Measurements from ENCODE around the gene CEP170B. TPM values are rescaled to one million over a fixed set of nuclear protein-coding genes. Genes with fewer than 3 reads are reported as not detected.

The CEP170B gene
- total RNA-seq, 1 experiment from 2014 or later: 13.6 TPM

DNA sequence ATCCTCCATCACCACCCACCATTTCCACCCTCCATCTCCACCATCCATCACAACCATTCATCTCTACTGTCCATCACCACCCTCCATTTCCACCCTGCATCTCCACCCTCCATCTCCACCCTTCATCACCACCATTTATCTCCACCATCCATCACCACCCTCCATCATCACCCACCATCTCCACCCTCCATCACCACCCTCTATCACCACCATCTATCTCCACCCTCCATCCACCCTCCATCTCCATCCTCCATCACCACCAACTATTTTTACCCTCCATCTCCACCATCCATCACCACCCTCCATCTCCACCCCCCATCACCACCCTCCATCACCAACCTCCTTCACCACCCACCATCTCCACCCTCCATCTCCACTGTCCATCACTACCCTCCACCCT is 4.7 kb upstream of the CEP170B start:
- DNase-seq: no peak
- H3K4me3 ChIP-seq: no peak overlapping the region
- no peaks in the 10 kb centered on the region for H3K27me3 ChIP-seq
- no peaks in the 10 kb centered on the region for H3K36me3 ChIP-seq
- H3K9me3 ChIP-seq: no peaks in the 10 kb centered on the region

DNA sequence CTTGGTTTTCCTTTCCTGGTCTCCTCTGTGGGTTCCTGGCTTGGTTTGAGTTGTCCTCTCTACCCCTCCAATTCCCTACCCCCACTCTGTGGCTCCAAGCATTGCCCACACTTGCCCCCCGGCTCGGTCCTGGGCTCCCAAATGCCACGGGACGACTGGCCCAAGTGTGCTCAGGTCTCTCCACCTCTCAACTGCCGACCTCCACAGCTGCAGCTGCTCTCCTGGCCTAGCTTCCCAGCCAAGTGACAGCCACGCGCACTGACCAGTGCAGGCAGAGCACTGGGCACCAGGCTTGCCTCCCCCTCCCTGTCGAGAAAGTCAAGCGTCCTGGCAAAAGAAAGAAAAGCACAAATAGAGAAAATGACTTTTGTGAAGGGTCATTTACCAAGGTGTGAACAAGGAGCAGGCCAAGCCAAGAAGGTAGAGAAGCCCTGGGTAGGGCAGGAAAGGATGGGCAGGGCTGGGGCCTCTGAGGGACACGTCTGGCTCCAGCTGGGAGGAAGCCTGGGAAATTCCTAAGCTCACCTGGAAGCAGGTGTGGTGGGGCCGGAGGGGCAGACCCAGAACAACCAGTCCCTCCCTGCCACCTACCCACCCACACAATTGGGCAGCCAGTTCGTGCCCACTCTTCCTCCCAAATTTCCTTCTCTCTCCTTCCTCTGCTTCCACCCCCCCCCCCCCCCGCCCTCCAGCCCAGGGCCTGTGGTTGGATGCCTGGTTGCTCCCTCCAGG is 1.8 kb upstream of the CEP170B start:
- DNase-seq: no peak
- no peaks in the 10 kb centered on the region for H3K9me3 ChIP-seq
- H3K27me3 ChIP-seq: no peaks in the 10 kb centered on the region
- H3K36me3 ChIP-seq: no peaks in the 10 kb centered on the region; the same call in 1 of the 2 replicates
- H3K4me3 ChIP-seq: no peak overlapping the region

DNA sequence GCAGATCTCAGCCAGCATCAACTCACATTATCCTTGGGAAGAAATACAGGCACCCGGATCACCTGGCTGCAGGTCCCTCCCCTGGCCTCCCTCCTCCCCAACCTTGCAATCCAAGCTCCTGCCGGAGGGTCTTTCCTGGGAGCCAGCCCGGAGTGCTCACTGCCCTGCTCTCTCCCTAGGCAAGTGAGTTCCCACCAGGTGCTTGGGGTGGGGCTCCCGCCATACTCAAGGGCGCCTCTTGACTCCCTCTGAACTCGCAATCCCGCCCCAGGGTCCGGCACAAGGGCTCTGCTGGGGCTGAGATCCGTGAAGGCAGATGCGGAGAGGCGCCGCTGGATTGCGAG is 1.2 kb upstream of the CEP170B start:
- H3K4me3 ChIP-seq: no peak overlapping the region; the same call in 1 of the 2 replicates
- H3K36me3 ChIP-seq: no peaks in the 10 kb centered on the region; the same call in 1 of the 2 replicates
- no peak for DNase-seq
- no peaks in the 10 kb centered on the region for H3K9me3 ChIP-seq
- no peaks in the 10 kb centered on the region for H3K27me3 ChIP-seq

DNA sequence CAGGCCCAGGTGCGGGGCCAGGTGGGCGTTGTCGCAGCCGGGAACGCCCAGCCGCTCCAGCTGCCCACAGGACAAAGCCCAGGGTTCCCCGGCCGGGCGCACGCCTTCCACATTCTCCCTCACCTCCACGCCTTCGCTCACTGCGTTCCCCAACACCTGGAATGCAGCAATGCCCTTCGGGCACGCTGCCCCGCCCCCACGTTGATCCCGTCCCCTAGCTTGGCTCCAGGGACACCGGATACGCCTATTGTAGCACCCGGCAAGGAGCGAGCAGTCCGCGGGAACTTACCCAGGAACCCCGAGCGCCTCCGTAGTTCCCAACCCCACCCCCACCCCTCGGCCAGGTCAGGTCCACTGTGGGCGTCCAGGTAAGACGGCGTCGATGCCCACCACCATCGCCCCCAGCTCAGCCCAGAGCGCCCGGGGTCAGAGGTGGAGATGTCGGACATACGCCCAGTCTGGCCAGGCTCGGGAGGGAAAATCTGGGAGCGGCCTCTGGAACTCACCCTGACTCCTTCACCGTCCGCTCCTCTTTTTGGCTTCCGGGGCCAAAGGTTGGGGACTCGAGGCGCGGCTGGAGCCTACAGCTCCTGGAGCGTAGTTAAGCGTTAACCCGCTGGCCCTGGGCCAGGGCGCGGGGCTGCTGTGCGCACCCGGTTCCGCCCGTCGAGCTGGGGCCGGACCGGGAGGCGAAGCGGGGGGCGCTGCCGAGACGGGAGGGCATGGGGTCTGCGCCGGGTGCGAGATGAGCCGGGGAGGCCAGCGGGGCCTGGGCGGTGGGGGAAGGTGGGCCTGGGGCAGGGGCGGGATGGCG is 594 bp upstream of the CEP170B start:
- Histone ChIP-seq H3K36me3 (no peaks in the 10 kb centered on the region; the same call in 1 of the 2 replicates), H3K27me3 (no peaks in the 10 kb centered on the region), H3K9me3 (no peaks in the 10 kb centered on the region), H3K4me3 (peak overlapping the region; percentile 52)
- DNase-seq: peak; percentile 36

DNA sequence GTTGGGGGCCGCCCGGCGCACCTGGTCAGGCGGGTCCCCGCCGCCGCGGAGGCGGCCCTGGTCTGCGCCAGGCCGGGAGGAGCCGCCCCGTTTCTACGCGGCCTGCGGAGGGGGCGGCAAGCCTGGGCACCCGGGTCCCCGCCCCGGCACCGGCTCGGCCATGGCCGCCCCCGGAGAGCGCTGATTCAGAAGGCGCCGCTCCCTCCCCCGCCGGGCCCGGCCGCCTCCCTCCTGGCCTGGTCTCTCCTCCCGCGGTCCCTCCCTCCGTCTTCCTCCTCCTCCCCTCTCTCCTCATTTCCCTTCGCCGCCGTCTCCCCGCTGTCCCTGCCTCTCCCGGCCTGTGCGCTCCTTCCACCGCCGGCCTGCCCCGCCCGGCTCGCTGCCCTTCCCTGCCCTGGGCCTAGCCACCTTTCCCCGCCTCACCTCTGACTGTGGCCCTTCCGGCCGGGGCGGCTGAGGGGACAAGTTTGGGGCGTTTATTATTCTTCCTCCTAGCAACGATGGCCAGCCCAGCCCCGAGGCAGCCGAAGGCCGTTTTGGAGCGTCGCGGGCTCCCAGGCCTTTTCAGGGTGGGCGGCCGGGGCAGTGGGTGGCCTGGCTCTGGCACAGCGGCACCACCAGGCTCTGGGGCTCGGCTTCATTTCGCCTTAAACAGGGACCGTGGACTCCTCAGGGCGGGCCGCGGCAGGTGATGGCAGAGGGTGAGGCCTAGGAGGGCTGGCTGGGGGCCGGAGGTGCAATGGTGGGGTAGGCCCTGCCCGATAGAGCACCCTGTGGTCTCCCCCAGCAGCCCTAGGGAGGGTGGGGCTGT is 768 bp downstream of the CEP170B start:
- Histone ChIP-seq H3K9me3 (no peaks in the 10 kb centered on the region), H3K27me3 (no peaks in the 10 kb centered on the region), H3K36me3 (no peaks in the 10 kb centered on the region; the same call in 1 of the 2 replicates), H3K4me3 (peak overlapping the region; percentile 70)
- DNase-seq: peak; percentile 80

DNA sequence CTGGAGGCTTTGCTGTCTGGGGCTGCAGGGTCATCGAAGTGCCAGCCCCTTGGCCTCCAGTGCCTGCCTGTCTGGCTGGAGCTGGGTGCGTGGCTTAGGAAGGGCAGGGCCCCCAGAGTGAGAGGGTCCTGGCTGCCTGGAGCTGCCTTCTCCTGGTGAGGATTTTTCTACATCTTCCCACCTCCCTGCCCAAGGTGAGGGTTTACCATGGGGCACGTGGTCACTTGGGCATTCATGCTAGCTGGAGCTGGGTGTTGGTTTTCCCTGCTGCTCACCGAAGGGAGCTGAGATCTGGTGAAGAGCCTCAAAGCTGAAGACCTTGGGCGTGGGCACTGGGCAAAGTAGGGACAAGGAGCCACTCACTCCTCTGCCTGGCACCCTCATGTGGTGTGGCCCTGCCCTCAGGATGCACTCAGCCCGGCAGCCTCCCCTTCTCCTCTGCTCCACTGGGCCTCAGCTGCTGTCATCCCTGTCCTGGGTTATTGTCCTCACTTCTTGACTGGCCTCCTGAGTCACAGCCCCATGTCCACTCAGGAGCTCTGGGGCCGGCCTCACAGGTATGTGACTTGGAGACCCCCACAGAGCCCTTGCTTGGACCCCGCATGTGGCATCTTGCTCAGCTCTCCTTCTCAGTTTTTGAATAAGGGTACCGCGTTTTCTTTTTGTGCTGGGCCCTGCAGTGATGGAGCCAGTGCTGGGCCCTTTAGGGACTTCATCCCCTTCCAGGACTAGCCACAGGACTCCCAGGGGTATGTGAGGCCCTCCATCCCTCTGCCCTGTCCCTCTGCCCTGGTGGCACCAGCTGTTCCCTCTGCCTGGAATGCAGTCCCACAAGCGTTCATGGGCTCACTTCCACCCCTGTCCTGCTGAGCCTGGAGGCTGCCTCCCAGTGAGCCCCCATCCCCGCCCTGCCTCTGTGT is 1.6 kb downstream of the CEP170B start:
- no peaks in the 10 kb centered on the region for H3K9me3 ChIP-seq
- H3K36me3 ChIP-seq: no peaks in the 10 kb centered on the region; the same call in 1 of the 2 replicates
- H3K27me3 ChIP-seq: no peaks in the 10 kb centered on the region
- H3K4me3 ChIP-seq: peak overlapping the region; percentile 70
- DNase-seq: peak; percentile 17

DNA sequence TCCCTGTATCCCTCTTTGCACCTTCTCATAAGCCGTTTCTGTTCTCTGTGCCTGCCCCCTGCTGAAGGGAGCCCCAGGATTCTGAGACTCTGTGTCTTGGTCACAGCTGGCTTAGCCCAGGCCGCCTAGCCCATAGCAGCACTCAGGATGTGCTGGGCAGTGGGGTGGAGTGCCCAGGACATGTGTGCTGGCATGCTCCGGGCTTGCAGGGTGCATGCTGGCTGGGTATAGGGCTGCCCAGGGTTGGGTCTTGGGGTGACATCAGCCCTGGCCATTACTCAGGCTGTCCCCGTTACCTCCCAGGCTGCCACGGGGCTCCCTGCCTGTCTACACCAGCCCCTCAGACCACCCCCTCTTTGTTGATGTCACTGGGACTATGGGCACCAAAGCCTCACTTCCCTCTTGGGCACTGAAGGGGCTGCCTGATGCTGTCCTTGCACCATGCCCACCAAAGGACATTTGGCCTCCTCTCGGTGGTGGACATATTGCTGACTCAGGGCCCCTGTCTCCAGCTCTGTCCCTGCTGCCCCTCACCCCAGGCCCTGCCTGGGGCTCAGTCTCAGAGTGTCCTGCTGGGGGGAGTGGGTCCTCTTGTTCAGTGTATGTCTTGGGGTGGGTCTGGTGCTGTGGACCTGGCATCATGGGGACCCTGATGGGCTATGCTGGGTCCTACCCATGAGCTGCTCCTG is 2.4 kb downstream of the CEP170B start:
- Histone ChIP-seq H3K9me3 (no peaks in the 10 kb centered on the region), H3K4me3 (no peak overlapping the region), H3K27me3 (no peaks in the 10 kb centered on the region), H3K36me3 (no peaks in the 10 kb centered on the region; the same call in 1 of the 2 replicates)
- DNase-seq: no peak

DNA sequence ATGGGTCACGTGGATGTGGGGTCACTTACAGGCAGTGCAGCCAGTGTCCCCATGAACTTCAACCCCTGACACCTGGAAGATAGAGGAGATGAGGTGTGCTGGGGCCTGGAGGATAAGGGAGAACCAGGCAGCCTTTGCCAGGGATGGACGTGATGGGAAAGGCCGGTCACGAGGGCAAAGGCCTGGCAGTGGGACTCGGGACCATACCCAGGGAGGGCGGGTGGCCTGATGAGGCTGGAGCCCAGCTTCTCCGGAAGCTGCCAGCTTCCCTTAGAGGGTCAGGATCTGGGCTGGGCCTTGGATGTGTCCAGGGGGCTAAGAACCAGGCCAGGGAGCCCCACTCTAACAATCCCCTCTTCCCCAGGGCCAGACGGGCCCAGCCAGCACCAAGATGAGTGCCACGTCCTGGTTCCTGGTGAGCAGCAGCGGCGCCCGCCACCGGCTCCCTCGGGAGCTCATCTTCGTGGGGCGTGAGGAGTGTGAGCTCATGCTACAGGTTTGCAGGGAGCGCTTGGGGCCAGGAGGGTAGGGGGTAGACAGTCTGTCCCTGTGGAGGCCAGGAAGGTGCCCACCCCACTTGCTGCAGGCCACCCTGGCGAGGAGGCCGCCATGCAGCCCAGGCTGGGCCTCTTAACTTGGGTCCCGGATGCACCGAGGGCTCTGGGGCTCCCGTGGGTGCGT is 3.1 kb downstream of the CEP170B start:
- Histone ChIP-seq H3K36me3 (no peaks in the 10 kb centered on the region; the same call in 1 of the 2 replicates), H3K27me3 (no peaks in the 10 kb centered on the region), H3K4me3 (no peak overlapping the region), H3K9me3 (no peaks in the 10 kb centered on the region)
- no peak for DNase-seq

DNA sequence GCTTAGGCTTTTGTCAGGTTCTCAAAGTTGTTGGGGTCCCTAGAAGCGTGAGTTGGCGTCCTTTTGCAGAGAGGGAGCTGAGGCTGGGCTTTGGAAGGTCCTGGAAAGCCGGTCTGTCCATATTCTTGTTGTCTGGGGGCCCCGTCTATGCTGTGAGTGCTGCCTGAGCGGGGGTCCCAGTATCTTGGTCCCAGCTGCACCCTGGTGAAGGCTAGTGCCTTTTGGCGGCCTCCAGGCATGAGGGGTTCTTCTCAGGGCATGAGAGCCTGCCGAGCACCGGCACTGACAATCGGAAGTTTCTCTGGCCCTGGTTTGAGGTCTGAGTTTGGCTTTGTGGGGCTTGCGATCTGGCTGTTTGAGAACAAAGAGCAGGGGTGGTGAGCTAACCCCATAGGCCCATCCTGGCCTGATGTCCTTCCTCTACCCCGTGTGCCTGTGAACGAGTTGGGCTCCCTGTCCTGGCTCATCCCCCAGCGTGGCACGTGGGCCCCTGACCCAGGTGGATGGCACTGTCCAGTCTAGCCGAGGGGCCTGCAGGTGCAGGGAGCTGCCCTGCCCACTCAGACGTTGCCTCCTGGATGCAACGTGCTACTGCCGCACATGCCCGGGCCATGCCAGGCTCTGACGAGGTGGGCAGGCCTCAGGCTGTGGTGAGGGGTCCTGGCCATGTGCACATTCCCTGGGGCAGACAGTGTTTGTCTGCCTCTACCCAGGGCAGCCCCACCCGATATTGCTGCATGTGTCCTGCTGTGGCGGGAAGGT is 3.9 kb downstream of the CEP170B start:
- no peaks in the 10 kb centered on the region for H3K9me3 ChIP-seq
- DNase-seq: no peak
- no peak overlapping the region for H3K4me3 ChIP-seq
- H3K27me3 ChIP-seq: no peaks in the 10 kb centered on the region
- no peaks in the 10 kb centered on the region; the same call in 1 of the 2 replicates for H3K36me3 ChIP-seq

DNA sequence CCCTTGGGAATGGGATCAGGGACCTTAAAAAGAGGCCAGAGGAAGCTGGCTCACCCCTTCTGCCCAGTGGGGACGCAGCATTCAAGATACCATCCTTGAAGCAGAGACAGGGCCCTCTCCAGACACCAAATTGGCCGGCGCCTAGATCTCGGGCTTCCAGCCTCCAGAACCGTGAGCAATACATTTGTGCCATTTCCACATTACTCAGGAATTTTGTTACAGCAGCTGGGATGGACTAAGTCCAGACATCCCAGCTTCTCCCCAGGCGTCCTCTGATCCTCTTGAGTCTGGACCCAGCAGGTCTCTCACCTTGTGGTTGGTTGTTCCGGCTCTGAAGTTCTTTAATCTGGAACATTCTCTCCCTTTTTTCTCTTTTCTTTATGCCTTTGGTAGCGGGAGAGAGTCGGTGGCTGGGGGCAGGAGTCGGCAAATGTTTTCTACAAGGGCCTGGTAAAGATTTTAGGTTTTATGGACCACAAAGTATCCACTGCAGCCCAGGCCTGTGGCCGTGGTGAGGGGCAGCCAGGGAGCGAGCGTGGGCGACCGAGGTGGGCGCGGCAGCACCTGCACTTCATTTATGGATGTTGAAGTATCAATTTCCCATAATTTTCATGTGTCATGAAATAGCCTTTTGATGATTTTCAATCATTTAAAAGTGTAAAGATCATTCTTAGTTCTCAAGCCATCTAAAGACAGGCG is 4.8 kb downstream of the CEP170B start:
- no peaks in the 10 kb centered on the region; the same call in 1 of the 2 replicates for H3K36me3 ChIP-seq
- H3K27me3 ChIP-seq: no peaks in the 10 kb centered on the region
- no peak overlapping the region for H3K4me3 ChIP-seq
- H3K9me3 ChIP-seq: no peaks in the 10 kb centered on the region
- DNase-seq: peak; percentile 23

DNA sequence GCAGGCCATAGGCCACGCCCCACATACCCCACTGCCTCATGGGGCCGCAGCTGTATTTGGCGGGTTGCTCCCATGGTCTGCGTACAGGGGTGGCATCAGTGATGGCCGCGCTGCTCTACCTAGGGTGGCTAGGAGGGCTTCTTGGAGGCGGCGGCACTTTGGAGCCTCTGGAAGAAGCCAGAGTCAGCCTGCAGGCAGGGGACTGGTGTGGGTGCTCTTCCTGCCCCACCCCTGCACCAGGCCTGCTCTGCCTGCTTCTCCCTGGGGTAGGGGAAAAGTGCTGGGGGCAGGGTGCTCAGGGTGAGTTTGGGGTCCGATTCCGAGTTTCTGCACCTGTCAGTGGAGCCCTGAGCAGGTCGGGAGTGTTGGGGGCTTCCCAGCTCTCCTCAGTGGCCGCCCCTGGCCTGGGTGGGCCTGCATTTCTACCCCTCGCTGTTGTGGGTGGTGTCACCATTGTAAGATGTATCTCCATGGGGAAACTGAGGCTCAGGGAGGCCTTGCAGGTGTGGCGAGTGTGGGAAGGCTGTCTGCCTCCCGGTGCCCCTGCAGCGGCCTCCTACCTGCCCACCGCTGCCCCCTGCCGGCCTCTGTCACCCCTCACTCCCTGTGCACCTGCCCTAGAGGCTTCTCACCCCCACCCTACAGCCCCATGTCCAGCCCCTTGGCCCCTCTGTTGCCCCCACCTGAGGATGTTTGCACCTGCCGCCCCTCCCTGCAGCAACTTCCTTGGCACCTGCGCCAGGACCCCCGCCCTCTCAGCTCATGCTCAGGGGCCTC is 5.5 kb downstream of the CEP170B start:
- Histone ChIP-seq H3K4me3 (no peak overlapping the region), H3K27me3 (no peaks in the 10 kb centered on the region), H3K9me3 (no peaks in the 10 kb centered on the region), H3K36me3 (no peaks in the 10 kb centered on the region; the same call in 1 of the 2 replicates)
- no peak for DNase-seq

DNA sequence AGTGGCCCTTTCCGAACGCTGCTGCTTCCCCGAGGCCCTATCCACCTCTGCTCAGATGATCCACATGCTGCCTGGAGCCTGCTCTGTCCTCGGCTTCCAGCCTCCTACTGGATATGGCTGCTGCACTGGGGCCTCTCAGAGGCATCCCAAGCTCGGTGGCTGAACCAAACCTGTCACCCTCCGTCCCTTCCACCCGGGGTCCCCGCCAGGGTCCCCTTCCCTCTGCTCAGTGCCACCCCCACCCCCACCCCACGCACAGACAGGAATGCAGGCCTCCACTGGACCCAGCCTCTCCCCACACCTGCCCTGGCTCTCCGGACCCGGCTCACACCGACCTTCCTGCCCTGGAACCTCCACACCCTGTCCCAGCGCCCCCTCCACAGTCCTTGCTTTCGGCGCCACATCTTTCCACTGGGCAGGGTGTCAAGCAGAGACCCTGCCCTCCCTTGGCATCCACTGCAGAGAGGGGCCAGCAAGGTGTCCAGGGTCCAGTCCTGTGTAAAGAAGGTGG is 6.1 kb downstream of the CEP170B start:
- no peaks in the 10 kb centered on the region for H3K9me3 ChIP-seq
- H3K27me3 ChIP-seq: no peaks in the 10 kb centered on the region
- H3K4me3 ChIP-seq: no peak overlapping the region
- H3K36me3 ChIP-seq: no peaks in the 10 kb centered on the region; the same call in 1 of the 2 replicates
- no peak for DNase-seq

All from MG63 (cell line).